Endometrium (tissue), 2 donors: ENCODE measurements around the gene NCF1.
A peak's percentile ranks its signal among the peaks of the same experiment; 100 is the strongest.
"Not testable (repeated sequence)": the region's sequence is repeated elsewhere in the genome, so short reads cannot be mapped to it uniquely, and the experiment has no call there.

ENCODE experiments used
- FAIRE-seq: peaks from 2 replicates; lab custom pipeline; 2012; peaks lifted over from hg19 to GRCh38; lab: Jason Lieb, UNC
- donor health status: control.
- donor health status: control.

The NCF1 gene

GRCh38 chr7:74788369-74789150 lies 14.7 kb downstream of the NCF1 start:
- FAIRE-seq = peak; percentile 23

- FAIRE-seq = not testable (repeated sequence)
These were observed 15.5 kb downstream of the NCF1 start for GRCh38 chr7:74789200-74789736.

GRCh38 chr7:74797848-74798622 lies 24.2 kb downstream of the NCF1 start:
- not testable (repeated sequence) for FAIRE-seq

- FAIRE-seq = not testable (repeated sequence)
These were observed 24.8 kb downstream of the NCF1 start for GRCh38 chr7:74798644-74799043.

GRCh38 chr7:74815882-74816281 lies 42.1 kb downstream of the NCF1 start:
- not testable (repeated sequence) for FAIRE-seq

- not testable (repeated sequence) for FAIRE-seq
These were observed 46.5 kb downstream of the NCF1 start for GRCh38 chr7:74820146-74820805.

- not testable (repeated sequence) for FAIRE-seq
These were observed 47.4 kb downstream of the NCF1 start for GRCh38 chr7:74821259-74821658.

- not testable (repeated sequence) for FAIRE-seq
These were observed 56.1 kb downstream of the NCF1 start for GRCh38 chr7:74829959-74830358.

GRCh38 chr7:74830411-74830810 lies 56.6 kb downstream of the NCF1 start:
- not testable (repeated sequence) for FAIRE-seq
